GM21447 (cell line): Measurements from ENCODE around the gene ENAM.
"Not testable (repeated sequence)": the region's sequence is repeated elsewhere in the genome, so short reads cannot be mapped to it uniquely, and the experiment has no call there.

Source experiments
- ATAC-seq: cut with Tn5 transposase; IDR thresholded peaks from one replicate; pipeline ENCODE4 v1.9.1; 2021; ENCODE audit not compliant: unreplicated experiment

ENAM gene

DNA sequence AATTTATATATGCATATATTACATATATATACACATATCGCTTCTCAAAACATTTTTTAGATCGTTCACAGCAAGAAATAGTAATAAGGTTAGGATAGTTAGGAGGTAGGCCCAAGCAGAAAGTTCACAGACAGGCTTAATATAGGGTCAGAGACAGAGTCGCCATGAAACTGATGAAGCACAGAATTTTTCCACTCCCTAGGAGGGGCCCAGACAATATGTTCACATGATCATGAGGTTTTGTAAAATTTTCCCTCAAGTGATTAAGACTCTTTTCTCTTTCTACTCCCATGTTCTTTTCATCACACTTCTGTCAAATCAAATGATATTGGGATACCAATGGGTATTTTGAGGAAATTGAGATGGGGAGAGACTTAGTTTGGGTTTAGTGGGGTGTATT lies 5.2 kb upstream of the ENAM start:
- ATAC-seq: no peak

DNA sequence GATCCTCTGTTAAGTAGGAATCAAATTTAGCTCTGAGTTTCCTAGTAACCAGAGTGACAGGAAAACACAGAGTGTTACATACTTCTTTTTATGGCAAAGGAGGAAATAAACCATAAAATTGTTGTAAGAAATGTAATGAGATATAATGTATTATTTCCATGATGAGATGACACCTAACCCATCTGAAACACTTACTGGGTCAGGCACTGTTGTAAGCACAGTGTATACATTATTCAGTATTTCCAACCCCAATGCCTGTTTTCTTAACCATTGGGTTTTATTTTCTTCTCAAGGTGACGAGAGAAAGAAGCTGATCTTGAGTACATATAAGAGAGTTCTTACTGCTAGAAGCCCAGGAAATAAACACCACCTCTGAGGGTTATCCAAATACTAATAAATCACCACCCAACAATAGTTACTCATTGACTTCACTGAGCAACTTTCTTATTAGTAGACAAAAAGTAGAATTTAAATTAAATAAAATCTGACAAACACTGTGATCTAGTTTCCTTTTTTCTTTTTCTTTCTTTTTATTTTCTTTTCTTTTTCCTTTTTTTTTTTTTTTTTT lies 4.2 kb upstream of the ENAM start:
- no peak for ATAC-seq

DNA sequence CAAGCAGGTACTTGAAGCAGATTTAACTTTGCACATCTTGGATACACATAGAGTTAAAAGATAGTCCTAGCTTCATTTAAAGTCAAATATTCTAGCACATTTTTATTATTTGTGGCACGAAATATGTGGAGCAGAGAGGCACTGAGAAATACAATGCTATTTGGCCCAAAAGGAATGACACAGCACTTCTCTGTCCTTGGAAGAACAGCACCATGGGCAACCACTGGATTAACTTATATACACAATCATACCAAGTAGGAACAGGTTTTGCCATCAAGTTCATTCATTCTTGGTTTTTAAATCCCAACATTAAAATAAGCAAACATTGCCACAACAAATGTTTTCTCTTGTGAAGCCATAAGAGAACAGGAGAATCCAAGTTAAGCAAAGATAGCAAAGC lies 924 bp upstream of the ENAM start:
- ATAC-seq: no peak

DNA sequence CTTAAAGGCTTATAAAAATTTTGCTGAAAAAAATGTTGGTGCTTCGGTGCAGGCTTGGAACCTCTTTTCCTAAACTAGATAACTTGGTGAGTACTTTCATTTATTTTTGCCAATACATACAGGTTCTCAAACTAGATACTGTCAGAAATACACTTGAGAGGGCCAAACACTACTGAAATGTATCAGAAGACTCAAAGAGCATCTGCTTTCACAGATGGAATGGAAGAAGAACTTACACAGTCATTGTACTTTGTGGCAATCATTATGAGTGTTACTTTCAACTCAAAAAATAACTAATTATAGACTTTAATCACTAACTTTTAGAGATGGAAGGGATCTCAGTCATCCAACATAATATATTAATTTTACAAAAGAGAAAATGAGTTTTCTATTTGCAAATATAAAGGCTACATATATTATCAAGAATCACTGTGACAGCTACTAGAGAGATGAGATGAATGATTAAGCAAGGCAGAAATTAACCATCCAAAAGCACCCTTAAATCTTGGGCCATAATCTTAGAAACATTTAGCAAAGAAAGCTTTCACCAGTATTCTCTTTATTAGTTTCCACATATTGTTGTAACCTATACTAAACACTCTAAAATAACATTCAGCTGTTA lies 1.0 kb downstream of the ENAM start:
- ATAC-seq: no peak

DNA sequence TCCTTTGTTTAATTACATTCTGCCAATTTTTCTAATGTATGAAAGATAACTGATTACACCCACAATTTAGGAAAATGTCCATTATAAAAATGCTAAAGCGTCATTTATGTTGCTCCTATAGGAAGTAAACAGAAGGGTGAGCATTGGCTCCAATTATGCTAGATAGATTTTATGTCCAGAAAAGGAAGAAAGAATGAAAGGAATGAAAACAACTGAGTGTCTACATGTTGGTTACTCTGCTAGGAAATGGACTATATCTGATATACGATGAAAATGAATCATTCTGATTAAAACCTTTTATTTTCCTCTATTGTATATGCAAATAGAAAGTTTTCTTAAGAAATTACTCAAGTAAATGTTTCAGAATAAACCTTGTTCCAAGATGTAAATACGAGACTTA lies 1.6 kb downstream of the ENAM start:
- ATAC-seq: no peak

DNA sequence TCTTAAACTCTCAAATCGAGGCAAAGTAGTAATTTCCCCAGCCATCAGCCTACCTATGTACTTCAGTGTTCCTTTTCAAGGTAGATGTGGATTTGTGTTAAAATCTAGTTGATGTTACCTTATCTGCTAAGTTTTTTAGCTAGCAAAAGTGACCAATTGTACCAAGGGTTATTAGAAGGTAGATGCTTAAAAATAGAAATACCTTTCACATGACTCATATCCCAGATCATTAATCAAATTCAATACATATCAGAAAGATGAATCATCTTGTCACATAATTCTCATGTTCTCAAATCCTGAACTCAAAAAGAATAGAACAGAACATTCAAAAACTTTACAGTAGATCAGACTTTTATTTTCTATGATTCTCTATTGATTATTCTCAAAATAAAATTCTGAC lies 3.5 kb downstream of the ENAM start:
- no peak for ATAC-seq

DNA sequence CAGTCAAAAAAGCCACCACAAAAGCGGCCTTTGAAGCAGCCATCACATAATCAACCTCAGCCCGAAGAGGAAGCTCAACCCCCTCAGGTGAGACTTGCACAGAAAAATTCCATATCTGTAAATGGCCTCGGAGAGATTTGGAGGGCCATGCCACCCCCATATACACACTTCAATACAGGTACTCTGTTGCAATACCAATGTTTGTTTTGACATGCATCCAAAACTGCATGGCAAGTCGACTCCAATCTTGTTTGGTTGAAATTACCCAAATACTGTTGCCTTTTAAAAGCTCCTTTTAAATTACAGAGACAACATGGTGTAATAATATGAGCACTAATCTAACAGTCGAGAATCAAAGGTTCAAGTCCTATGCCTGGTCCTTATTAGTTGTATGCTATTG lies 5.9 kb downstream of the ENAM start:
- ATAC-seq: no peak

DNA sequence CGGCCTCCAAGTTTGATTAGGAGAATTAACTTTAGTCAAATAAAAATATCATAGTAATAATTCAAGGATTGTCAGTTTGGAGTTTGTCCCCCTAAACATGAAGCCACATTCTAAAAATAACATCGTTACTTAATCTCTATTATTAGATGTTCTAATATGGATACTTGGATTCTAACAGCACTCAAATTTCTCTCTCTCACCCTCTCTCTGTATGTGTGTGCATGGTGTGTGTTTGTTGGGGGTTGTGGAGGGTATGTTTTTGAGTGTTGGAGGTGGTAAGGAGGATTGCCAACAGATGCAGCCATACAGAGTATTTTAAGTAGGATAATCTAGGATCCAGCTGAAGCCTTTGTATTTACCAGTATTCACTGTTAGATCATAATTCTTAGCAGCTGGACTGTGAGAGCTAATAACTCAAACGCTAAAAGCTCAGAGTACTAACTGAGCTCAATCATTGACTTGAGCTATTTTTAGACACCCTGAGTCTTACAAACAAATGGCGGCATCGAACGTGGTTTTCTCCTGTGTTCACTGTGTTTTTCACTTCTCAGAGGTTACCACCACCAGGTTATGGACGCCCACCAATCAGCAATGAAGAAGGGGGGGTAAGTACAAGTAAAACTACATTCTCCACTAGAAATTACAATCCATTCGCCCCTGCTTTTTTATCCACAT lies 8.8 kb downstream of the ENAM start:
- peak; percentile 68 for ATAC-seq

DNA sequence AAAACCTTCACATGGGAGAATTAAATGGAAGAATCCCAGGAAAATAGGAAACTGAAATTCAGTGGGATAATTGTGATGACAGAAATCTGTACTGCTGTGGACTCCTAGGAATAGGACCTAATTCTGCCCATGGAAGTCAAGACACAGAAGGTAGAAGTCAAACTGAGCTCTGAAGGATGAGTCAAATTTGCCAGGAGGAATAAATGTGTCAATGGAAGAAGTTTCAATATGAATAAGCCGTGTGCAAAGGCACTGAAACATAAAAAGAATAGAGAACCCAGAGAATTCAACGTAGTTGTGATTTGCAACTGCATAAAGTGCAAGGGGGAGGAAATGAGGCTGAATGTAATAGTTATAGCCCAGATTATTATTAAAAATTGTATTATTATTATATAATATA lies 11.6 kb downstream of the ENAM start:
- no peak for ATAC-seq

DNA sequence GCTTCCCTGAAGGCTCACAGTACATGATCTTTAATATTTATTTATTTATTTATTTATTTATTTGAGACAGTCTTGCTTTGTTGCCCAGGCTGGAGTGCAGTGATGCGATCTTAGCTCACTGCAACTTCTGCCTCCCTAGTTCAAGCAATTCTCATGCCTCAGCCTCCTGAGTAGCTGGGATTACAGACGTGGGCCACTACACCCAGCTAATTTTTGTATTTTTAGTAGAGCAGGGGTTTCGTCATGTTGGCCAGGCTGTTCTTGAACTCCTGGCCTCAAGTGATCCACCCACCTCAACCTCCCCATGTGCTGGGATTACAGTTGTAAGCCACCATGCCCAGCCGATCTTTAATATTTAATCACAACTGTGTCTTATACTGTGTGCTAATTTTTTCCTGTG lies 22.2 kb downstream of the ENAM start:
- not testable (repeated sequence) for ATAC-seq

DNA sequence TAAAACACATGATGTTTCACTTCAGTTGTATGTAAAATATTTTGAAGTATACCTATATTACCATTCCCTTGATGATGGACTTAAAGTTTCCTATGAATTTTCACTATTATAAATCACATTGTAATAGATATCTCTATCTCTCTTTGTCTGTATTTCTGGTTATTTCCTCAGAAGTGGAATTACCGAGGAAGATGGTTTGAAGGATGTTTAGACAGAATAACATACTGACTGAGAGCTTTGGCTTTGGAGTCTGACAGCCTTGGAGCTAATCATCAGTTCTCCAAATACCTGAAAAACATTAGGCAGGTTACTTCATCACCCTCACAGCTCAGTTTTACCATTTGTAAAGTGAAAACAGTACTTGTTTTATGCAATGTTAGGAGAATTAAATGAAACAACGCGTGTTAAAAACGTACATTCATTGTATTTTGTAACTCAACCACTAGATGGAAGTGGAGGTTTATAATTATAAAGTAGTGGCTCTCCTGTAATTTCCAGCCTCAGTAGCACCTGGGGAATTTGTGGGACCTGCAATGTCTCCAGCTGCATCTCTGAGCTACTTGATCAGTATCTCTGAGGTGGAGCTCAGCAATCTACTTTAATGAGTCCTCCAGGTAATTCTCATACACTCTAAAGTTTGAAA lies 23.4 kb downstream of the ENAM start:
- ATAC-seq: peak; percentile 49

DNA sequence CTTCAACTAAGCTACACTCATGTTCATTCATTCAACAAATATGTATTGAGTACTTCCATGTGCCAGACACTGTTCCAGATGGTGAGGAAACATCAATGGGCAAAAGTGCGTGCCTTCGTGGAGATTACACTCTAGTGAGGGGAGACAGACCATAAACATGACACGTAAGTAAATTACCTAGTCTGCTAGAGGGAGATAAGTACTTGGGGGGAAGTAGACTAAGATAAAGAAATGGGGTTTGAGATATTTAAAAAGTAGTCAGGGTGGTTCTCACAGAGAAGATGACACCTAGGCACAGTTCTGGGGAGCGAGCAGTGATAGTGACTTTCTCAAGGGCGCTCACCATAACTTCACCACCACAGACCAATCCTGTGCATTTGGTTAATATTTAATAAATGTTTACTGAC lies 26.1 kb downstream of the ENAM start:
- ATAC-seq: no peak

DNA sequence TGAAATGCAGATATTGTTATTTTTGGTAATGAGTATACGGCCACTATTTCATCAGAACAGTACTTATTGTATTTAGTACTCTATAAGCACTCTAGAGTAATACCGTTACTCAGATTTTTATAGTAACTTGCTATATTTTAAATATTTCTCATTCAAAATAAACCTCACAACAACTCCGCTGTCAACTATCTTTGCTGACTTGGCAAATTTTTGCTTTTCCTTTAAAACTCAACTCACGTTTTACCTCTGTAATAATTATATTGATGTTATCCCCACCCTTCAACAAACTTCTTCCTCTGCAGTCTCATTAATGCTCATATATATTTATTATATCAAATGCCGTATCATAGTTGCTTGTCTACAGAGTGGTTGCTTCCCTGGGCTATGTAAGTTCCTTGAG lies 28.8 kb downstream of the ENAM start:
- ATAC-seq: no peak

DNA sequence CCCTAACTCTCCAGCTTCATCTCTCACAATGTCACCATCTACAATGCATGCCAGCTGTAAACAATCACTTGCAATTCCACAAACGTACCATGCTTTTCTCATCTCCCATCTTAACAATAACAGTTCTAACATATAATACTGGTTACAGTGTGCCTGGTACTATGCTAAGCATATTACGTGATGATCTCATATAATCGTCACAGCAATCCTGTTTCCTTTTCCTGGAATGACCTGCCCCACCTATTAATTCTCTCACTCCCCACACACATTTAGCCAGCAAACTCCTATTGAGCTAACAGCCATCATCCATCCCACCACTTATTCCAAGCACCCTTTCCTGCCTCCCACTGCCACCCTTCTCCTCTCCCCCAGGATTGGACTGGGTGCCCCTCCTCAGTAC lies 29.9 kb downstream of the ENAM start:
- ATAC-seq: no peak

DNA sequence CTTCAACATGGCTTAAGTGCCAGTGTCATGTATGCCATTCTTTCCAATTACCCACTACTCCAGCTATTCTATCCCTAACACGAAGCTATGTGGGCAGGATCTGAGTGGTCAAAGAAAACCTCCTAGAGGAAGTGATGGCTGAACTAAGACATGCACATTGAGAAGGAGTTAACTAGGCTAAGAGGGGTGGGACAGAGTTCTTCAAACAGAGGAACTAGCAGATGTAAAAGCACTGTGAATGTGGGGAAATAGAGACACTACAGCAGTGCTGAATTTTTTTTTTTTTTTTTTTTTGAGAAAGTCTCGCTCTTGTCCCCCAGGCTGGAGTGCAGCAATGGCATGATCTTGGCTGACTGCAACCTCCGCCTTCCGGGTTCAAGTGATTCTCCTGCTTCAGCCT lies 31.6 kb downstream of the ENAM start:
- ATAC-seq: no peak

DNA sequence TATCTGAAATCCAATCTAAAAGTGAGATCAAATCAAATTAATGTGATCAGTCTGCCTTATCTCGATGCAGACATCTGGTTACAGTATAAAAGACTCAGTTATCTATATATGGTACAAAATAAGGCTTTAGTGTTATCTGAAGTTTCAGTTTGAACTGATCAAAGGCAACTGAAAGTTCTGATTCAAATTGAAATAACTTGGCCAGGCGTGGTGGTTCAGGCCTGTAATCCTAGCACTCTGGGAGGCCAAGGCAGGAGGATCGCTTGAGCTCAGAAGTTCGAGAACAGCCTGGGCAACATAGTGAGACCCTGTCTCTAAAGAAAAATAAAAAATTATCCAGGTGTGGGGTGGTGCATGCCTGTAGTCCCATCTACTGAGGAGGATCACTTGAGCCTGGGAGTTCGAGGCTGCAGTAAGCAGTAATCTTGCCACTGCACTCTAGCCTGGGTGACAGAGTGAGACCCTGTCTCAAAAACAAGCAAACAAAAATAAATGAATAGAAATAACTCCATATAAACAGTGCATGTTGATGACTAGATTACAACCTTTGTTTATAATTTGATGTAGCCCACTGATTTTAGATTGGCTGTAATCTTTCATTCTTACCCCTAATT lies 32.9 kb downstream of the ENAM start:
- peak; percentile 80 for ATAC-seq

DNA sequence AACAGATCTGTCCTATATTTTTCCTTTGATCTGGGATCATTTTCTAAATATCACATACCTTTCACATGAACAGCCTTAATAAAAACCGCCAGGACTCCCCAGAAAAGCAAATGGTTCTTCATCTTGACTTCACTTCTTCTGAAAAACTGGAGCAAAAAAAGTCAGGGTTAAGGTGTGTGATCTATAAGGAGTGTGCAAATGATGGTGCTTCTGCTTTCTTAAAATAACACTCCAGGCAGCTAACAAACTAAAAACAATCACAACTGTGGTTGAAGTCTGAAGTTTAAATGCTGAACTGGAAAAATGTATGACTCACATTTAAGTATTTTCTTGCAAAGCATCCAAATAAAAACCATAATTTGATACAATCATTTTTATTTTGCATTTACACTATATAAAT lies 37.8 kb downstream of the ENAM start, which contains the start of gene JCHAIN:
Gene JCHAIN, minus strand, starts transcription at position 140 of the 400 bp plus-strand sequence. Its CDS starts 18 bp downstream, at position 122.
- peak; percentile 53 for ATAC-seq

DNA sequence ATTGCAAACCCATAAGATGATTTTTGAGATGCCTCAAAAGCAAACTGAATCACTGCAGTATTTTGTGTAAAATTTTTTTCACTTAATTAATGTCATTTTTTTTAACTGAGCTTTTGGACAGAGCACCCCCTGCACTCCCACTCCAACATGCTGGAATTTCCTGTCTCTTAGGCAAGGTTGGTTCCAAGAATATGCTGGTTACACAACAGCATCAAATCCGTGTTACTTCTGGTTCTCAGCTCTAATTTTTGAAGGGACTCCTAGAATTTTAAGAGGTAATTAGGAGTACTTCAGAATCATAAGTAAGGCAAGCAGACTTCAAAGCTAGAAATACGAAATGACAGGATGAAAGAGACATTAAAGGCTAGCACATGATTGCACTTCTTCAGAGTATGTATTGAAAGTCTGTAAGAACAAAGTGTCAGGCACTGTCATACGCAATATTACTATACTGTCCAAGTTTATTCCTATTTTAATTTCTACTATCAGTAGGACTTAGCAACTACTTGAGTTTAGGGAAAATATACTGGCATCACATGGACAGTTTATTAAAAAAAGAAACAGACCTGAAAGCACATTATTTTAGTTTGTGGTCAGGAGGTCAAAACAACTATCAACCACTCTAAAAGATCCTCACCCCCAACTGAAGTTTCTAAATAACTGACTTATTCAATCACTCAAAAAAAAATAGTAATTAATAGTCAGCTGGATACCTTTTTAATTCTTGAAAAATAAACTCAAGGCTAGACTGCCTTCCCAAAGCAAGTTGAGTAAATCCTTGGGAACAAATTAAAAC lies 39.4 kb downstream of the ENAM start:
- ATAC-seq: peak; percentile 57

DNA sequence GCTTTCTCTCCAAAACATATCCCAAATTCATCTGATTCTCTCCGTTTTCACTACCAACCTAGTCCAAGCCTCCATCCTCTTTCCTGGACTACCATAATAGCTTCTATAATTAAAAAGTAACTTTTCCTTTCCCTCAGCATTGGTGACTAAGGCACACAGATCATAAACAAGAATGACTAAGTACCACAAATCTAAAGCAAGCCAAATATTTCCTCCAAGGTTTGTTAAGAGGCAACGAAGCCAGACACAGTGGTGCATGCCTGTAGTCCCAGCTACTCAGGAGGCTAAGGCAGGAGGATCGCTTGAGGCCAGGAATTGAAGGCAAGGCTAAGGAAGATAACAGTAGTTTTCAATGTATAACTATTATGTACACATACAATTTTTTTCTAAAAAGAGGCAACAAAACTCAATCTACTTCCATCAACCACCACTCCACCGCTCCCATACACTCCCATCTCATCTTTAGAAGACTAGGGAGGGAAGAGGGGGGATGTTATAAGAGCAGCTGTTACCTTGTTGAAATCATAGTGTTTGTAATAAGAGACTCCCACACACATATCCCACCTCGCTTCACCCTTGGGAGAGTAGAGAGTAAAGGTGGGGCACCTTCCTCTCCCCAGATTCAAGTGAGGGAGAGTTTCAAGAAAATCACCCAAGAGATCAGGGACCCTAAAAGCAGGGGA lies 41.9 kb downstream of the ENAM start:
- ATAC-seq: no peak

DNA sequence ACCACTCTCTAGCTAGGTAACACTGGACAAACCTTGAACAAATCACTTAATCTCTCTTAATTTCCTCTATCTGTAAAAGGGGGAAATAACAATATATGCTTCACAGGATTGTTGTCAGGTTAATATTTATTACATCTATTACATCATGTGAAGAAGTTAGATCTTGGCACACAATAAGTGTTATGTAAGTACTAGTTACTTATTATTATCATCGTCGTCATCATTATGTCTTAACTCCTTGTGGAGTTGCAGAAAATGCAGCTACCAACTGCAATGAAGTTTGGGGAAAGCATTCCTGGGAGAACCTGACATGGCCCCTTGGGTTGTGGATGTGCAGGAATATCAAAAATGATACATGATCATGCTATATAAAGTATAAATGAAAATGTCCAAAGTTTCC lies 42.5 kb downstream of the ENAM start:
- ATAC-seq: no peak
